Endodermal cell (in vitro differentiated cells): ENCODE results near the gene POP5. TPM values are rescaled to one million over a fixed set of nuclear protein-coding genes. Genes with fewer than 3 reads are reported as not detected.

Experiments
- DNase-seq: peaks from one replicate; pipeline ENCODE4 v3.0.0-alpha.2; 2017
- H3K27ac ChIP-seq: 2 replicates; pipeline ENCODE4 v1.5.1; 2013; ENCODE audit warnings: mild to moderate bottlenecking, low read depth, low read length, moderate library complexity
- H3K27me3 ChIP-seq: 2 replicates; pipeline ENCODE4 v1.6.1; 2013; ENCODE audit warnings: mild to moderate bottlenecking, low read length, moderate library complexity; ENCODE audit not compliant: insufficient read depth, control insufficient read depth, poor library complexity, severe bottlenecking
- H3K36me3 ChIP-seq: 2 replicates; pipeline ENCODE4 v1.7.0; 2013; ENCODE audit warnings: mild to moderate bottlenecking, low read length, moderate library complexity; ENCODE audit not compliant: control insufficient read depth, insufficient read depth
- H3K4me1 ChIP-seq: one replicate; pipeline ENCODE4 v1.7.0; 2013; ENCODE audit warnings: low read length; ENCODE audit not compliant: control insufficient read depth, insufficient read depth
- H3K4me3 ChIP-seq: 2 replicates; pipeline ENCODE4 v1.5.1; 2013; ENCODE audit warnings: mild to moderate bottlenecking, low read length, moderate library complexity
- H3K9ac ChIP-seq: 2 replicates; pipeline ENCODE4 v1.6.1; 2013; ENCODE audit warnings: mild to moderate bottlenecking, low read length, moderate library complexity; ENCODE audit not compliant: poor library complexity, severe bottlenecking; ENCODE audit errors: extremely low read depth
- H3K9me3 ChIP-seq: 2 replicates; pipeline ENCODE4 v1.6.1; 2013; ENCODE audit warnings: mild to moderate bottlenecking, low read length, moderate library complexity; ENCODE audit not compliant: control insufficient read depth
- H3K27ac Mint-ChIP-seq: 2 replicates; pipeline ENCODE4 v1.8.0; 2020; ENCODE audit warnings: mixed read lengths
- H3K27me3 Mint-ChIP-seq: 2 replicates; pipeline ENCODE4 v1.8.0; 2021; ENCODE audit warnings: mild to moderate bottlenecking, mixed read lengths; ENCODE audit not compliant: insufficient read depth
- H3K36me3 Mint-ChIP-seq: 2 replicates; pipeline ENCODE4 v1.8.0; 2020; ENCODE audit warnings: low read depth, mixed read lengths
- H3K4me1 Mint-ChIP-seq: 2 replicates; pipeline ENCODE4 v1.8.0; 2020; ENCODE audit warnings: mixed read lengths
- H3K4me3 Mint-ChIP-seq: 2 replicates; pipeline ENCODE4 v1.8.0; 2020; ENCODE audit warnings: mild to moderate bottlenecking, moderate library complexity, mixed read lengths
- H3K9me3 Mint-ChIP-seq: 2 replicates; pipeline ENCODE4 v1.8.0; 2020; ENCODE audit warnings: mild to moderate bottlenecking, mixed read lengths
- WGBS, 2 experiments: methylation state at CpG; one replicate each; pipeline versions ENCODE4 v1.1.5 to v1.1.7; 2013; ENCODE audit warnings: missing lambda C conversion rate in 2 of 2, mixed read lengths in 1 of 2; ENCODE audit not compliant: insufficient coverage in 1 of 2, insufficient read length in 1 of 2; 5-methylcytosine and 5-hydroxymethylcytosine counted together
- total RNA-seq, 2 donors: library from RNA; stranded (reverse); fragmentation: NEBNext Ultra II Directional in 1 of 2; extraction: Animal tissue kit (Norgen Biotek cat#: 25700) in 1 of 2; gene quantifications; 2 replicates in 1 of 2; 3 replicates in 1 of 2; pipeline ENCODE4 v1.2.1, GENCODE V29; 2021
- TF ChIP-seq, protein P1 (sequence below): fragments of 200-600 bp; sonication (generic); conservative IDR thresholded peaks from 2 replicates; pipeline ENCODE4 v1.5.0; 2021; ENCODE audit warnings: antibody characterized with exemption, mild to moderate bottlenecking

POP5 gene
- total RNA-seq, 2 donors from 2014 or later = 52.5 to 53.0 TPM

- Histone ChIP-seq H3K4me3 (peak overlapping the region; percentile 96), H3K27me3 (no peaks in the 10 kb centered on the region), H3K27ac (no peak overlapping the region), H3K9ac (peak overlapping the region; percentile 75), H3K9me3 (no peaks in the 10 kb centered on the region), H3K4me1 (peaks cover 10% of the 10 kb centered on the region), H3K36me3 (peaks cover 44% of the 10 kb centered on the region)
- peak overlapping the region; percentile 53 for H3K27ac Mint-ChIP-seq
- WGBS, 2 experiments = 94 to 96% methylated on average over 10 to 13 of the region's 13 CpGs
- no peak for DNase-seq
- peaks cover 1% of the 10 kb centered on the region for H3K9me3 Mint-ChIP-seq
- peaks cover 24% of the 10 kb centered on the region for H3K4me1 Mint-ChIP-seq
- peak overlapping the region; percentile 93 for H3K4me3 Mint-ChIP-seq
- no peaks in the 10 kb centered on the region for H3K27me3 Mint-ChIP-seq
- H3K36me3 Mint-ChIP-seq = peaks cover 34% of the 10 kb centered on the region
- TF ChIP-seq, protein P1, sequence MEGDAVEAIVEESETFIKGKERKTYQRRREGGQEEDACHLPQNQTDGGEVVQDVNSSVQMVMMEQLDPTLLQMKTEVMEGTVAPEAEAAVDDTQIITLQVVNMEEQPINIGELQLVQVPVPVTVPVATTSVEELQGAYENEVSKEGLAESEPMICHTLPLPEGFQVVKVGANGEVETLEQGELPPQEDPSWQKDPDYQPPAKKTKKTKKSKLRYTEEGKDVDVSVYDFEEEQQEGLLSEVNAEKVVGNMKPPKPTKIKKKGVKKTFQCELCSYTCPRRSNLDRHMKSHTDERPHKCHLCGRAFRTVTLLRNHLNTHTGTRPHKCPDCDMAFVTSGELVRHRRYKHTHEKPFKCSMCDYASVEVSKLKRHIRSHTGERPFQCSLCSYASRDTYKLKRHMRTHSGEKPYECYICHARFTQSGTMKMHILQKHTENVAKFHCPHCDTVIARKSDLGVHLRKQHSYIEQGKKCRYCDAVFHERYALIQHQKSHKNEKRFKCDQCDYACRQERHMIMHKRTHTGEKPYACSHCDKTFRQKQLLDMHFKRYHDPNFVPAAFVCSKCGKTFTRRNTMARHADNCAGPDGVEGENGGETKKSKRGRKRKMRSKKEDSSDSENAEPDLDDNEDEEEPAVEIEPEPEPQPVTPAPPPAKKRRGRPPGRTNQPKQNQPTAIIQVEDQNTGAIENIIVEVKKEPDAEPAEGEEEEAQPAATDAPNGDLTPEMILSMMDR = no peak
Measured at GRCh38 chr12:120536064-120536791, 45.0 kb downstream of the POP5 start.

- H3K4me3 Mint-ChIP-seq = peak overlapping the region; percentile 93
Measured at GRCh38 chr12:120534703-120535655, 46.2 kb downstream of the POP5 start.

GRCh38 chr12:120534203-120534702 is 46.9 kb downstream of the POP5 start, which contains the start of gene RNF10:
RNF10 (plus strand) TSS chr12:120534356; CDS start chr12:120534812, 456 bp downstream.
- peak within 1 kb of the TSS; percentile 75 for H3K9ac ChIP-seq
- Mint-ChIP-seq H3K27ac (peak within 1 kb of the TSS; percentile 94), H3K4me3 (peak within 1 kb of the TSS; percentile 93), H3K27me3 (no peaks in the 10 kb centered on the region), H3K4me1 (peaks cover 33% of the 10 kb centered on the region), H3K36me3 (peaks cover 19% of the 10 kb centered on the region), H3K9me3 (peaks cover 1% of the 10 kb centered on the region)
- TF ChIP-seq, protein P1 = no peak
- H3K27ac ChIP-seq = peak within 1 kb of the TSS; percentile 22
- 0% methylated on average over 12 to 43 of the region's 43 CpGs for WGBS, 2 experiments
- H3K4me3 ChIP-seq = peak within 1 kb of the TSS; percentile 96
- H3K9me3 ChIP-seq = no peaks in the 10 kb centered on the region
- peaks cover 30% of the 10 kb centered on the region for H3K36me3 ChIP-seq
- H3K4me1 ChIP-seq = peaks cover 17% of the 10 kb centered on the region
- no peaks in the 10 kb centered on the region for H3K27me3 ChIP-seq
- DNase-seq = peak; percentile 94

More at GRCh38 chr12:120534703-120535655, 46.2 kb downstream of the POP5 start:
- peaks cover 24% of the 10 kb centered on the region for H3K36me3 Mint-ChIP-seq
- H3K36me3 ChIP-seq = peaks cover 37% of the 10 kb centered on the region
- TF ChIP-seq, protein P1 = peak; percentile 32
- no peaks in the 10 kb centered on the region for H3K9me3 ChIP-seq
- peak overlapping the region; percentile 22 for H3K27ac ChIP-seq
- peak overlapping the region; percentile 75 for H3K9ac ChIP-seq
- DNase-seq = peak; percentile 85
- H3K4me3 ChIP-seq = peak overlapping the region; percentile 96
- peaks cover 26% of the 10 kb centered on the region for H3K4me1 Mint-ChIP-seq
- peaks cover 1% of the 10 kb centered on the region for H3K9me3 Mint-ChIP-seq
- H3K27me3 ChIP-seq = no peaks in the 10 kb centered on the region
- 1% methylated on average over 23 to 51 of the region's 52 CpGs for WGBS, 2 experiments
- no peaks in the 10 kb centered on the region for H3K27me3 Mint-ChIP-seq
- peak overlapping the region; percentile 94 for H3K27ac Mint-ChIP-seq
- peaks cover 10% of the 10 kb centered on the region for H3K4me1 ChIP-seq
